HCT116 (cell line): ENCODE results near the gene RHOT1. TPM values are rescaled to one million over a fixed set of nuclear protein-coding genes. Genes with fewer than 3 reads are reported as not detected.

Source experiments
- ATAC-seq: fragments of 200-7000 bp; cut with Tn5 transposase; 2 replicates; pipeline ENCODE4 v1.9.1; 2020; ENCODE audit warnings: mild to moderate bottlenecking, moderate library complexity
- BruUV-seq: library from RNA; stranded (reverse); fragments of 400-500 nt; replicated peaks from 2 replicates; lab custom pipeline; 2021; lab: Mats Ljungman, UMichigan
- CTCF ChIA-PET: fragments of 300-600 bp; sonication (Branson Sonifier 250); formaldehyde crosslinking; loops from one replicate; lab custom pipeline; 2021; ENCODE audit warnings: antibody characterized with exemption; lab: Charles Lee
- POLR2A ChIA-PET: fragments of 300-600, 350-600 bp; sonication (Branson Sonifier 250); formaldehyde crosslinking; loops from one replicate; lab custom pipeline; 2021; ENCODE audit warnings: antibody characterized with exemption; lab: Charles Lee
- RAD21 ChIA-PET, 2 experiments: fragments of 300-600 bp; sonication (Branson Sonifier 250); formaldehyde crosslinking; loops; one replicate each; lab custom pipeline; 2023; ENCODE audit warnings: low total read pairs in 2 of 2; ENCODE audit not compliant: uncharacterized antibody in 2 of 2, unreplicated experiment in 2 of 2, low non-redundant PET in 1 of 2; lab: Charles Lee
- DNase-seq: peaks from one replicate; pipeline ENCODE4 v3.0.0-alpha.2; 2010; ENCODE audit warnings: low read depth, low spot score
- H2AFZ ChIP-seq: fragments of 200-600 bp; shearing (Covaris generic), sonication (generic); 2 replicates; pipeline ENCODE4 v1.6.1; 2017; ENCODE audit warnings: low read depth, mixed run types, mixed read lengths, antibody characterized with exemption, low read length; ENCODE audit not compliant: poor library complexity, severe bottlenecking
- H3K27ac ChIP-seq: 2 replicates; pipeline ENCODE4 v1.5.1; 2012; ENCODE audit warnings: low read depth, low read length
- H3K27me3 ChIP-seq: fragments of 200-600 bp; sonication (generic); 2 replicates; pipeline ENCODE4 v1.6.1; 2016; ENCODE audit warnings: mixed run types, low read length, mixed read lengths; ENCODE audit not compliant: insufficient read depth
- H3K36me3 ChIP-seq, 2 experiments: fragments of 200-500 bp in 1 of 2; fragments of 200-600 bp in 1 of 2; sonication (Bioruptor generic) in 1 of 2; sonication (generic) in 1 of 2; 2 replicates each; pipeline versions ENCODE4 v1.5.1 to v1.6.1; 2014 to 2016; ENCODE audit warnings: low read length in 2 of 2, inconsistent platforms in 1 of 2, mixed read lengths in 1 of 2, mixed run types in 1 of 2; ENCODE audit not compliant: insufficient read depth in 2 of 2, control insufficient read depth in 1 of 2
- H3K4me1 ChIP-seq, 2 experiments: fragments of 200-600 bp in 1 of 2; sonication (generic) in 1 of 2; 2 replicates each; pipeline versions ENCODE4 v1.5.1 to v1.6.1; 2012 to 2017; ENCODE audit warnings: low read length in 2 of 2, inconsistent platforms in 1 of 2, mild to moderate bottlenecking in 1 of 2, mixed read lengths in 1 of 2, mixed run types in 1 of 2, moderate library complexity in 1 of 2; ENCODE audit not compliant: insufficient read depth in 2 of 2, control insufficient read depth in 1 of 2
- H3K4me2 ChIP-seq: fragments of 200-600 bp; sonication (generic); 2 replicates; pipeline ENCODE4 v1.6.1; 2017; ENCODE audit warnings: mixed run types, low read length, mixed read lengths
- H3K4me3 ChIP-seq, 2 experiments: fragments of 200-600 bp in 1 of 2; sonication (generic) in 1 of 2; replicated peaks in 1 of 2; 2 replicates each; pipeline ENCODE4 v1.5.1; 2011 to 2016; ENCODE audit warnings: low read length in 2 of 2, control low read depth in 1 of 2, low read depth in 1 of 2, mild to moderate bottlenecking in 1 of 2, mixed read lengths in 1 of 2, mixed run types in 1 of 2
- H3K79me2 ChIP-seq: fragments of 200-600 bp; sonication (generic); 2 replicates; pipeline ENCODE4 v1.6.1; 2017; ENCODE audit warnings: mild to moderate bottlenecking, mixed run types, low read length, moderate library complexity, mixed read lengths; ENCODE audit not compliant: insufficient read depth
- H3K9ac ChIP-seq: fragments of 200-600 bp; sonication (generic); 2 replicates; pipeline ENCODE4 v1.6.1; 2016; ENCODE audit warnings: low read length, mixed read lengths
- H3K9me2 ChIP-seq: fragments of 200-600 bp; sonication (generic), shearing (Covaris generic); 2 replicates; pipeline ENCODE4 v1.6.1; 2017; ENCODE audit warnings: mixed run types, mild to moderate bottlenecking, moderate library complexity; ENCODE audit not compliant: insufficient read depth
- H3K9me3 ChIP-seq, 2 experiments: fragments of 200-500 bp in 1 of 2; fragments of 200-600 bp in 1 of 2; sonication (Bioruptor generic) in 1 of 2; sonication (generic) in 1 of 2; 2 replicates each; pipeline ENCODE4 v1.6.1; 2014 to 2017; ENCODE audit warnings: low read length in 2 of 2, mixed read lengths in 2 of 2, inconsistent platforms in 1 of 2, low read depth in 1 of 2, mild to moderate bottlenecking in 1 of 2, mixed run types in 1 of 2, moderate library complexity in 1 of 2; ENCODE audit not compliant: control insufficient read depth in 1 of 2, insufficient read depth in 1 of 2
- H4K20me1 ChIP-seq: fragments of 200-600 bp; sonication (generic), shearing (Covaris generic); 2 replicates; pipeline ENCODE4 v1.6.1; 2017; ENCODE audit warnings: mixed run types, mild to moderate bottlenecking, moderate library complexity; ENCODE audit not compliant: insufficient read depth
- ATF3 ChIP-seq: IDR thresholded peaks from 2 replicates; pipeline ENCODE4 v1.6.1; 2012
- CEBPB ChIP-seq: IDR thresholded peaks from 2 replicates; pipeline ENCODE4 v1.6.1; 2012; ENCODE audit warnings: low read depth
- CTCF ChIP-seq, 3 experiments: fragments of 200-600 bp in 1 of 3; sonication (generic) in 1 of 3; IDR thresholded peaks in 2 of 3; conservative IDR thresholded peaks in 1 of 3; 2 replicates each; pipeline ENCODE4 v1.5.1; 2012 to 2017; ENCODE audit warnings: low read depth in 2 of 3, low read length in 2 of 3, antibody characterized with exemption in 1 of 3, borderline replicate concordance in 1 of 3, control low read depth in 1 of 3, mild to moderate bottlenecking in 1 of 3, mixed read lengths in 1 of 3, mixed run types in 1 of 3, moderate library complexity in 1 of 3; ENCODE audit not compliant: insufficient read depth in 1 of 3
- EZH2phosphoT487 ChIP-seq: fragments of 200-600 bp; IDR thresholded peaks from 2 replicates; pipeline ENCODE4 v1.6.1; 2018; ENCODE audit warnings: antibody characterized with exemption, borderline replicate concordance
- FOSL1 ChIP-seq: IDR thresholded peaks from 2 replicates; pipeline ENCODE4 v1.6.1; 2012; ENCODE audit warnings: low read depth
- JUND ChIP-seq: IDR thresholded peaks from 2 replicates; pipeline ENCODE4 v1.6.1; 2012
- MAX ChIP-seq: IDR thresholded peaks from 2 replicates; pipeline ENCODE4 v1.6.1; 2012
- POLR2A ChIP-seq: IDR thresholded peaks from 2 replicates; pipeline ENCODE4 v1.7.0; 2011; ENCODE audit warnings: borderline replicate concordance; ENCODE audit not compliant: insufficient read depth, insufficient read length; ENCODE audit errors: extremely low read depth
- REST ChIP-seq: IDR thresholded peaks from 2 replicates; pipeline ENCODE4 v1.6.1; 2012; ENCODE audit warnings: low read depth
- SIN3A ChIP-seq: IDR thresholded peaks from 2 replicates; pipeline ENCODE4 v1.6.1; 2012; ENCODE audit warnings: low read depth
- SP1 ChIP-seq: IDR thresholded peaks from 2 replicates; pipeline ENCODE4 v1.6.1; 2012; ENCODE audit warnings: low read depth
- SRF ChIP-seq: IDR thresholded peaks from 2 replicates; pipeline ENCODE4 v1.6.1; 2012; ENCODE audit warnings: low read depth
- ZNF274 ChIP-seq: fragments of 200-500 bp; sonication (Bioruptor generic); IDR thresholded peaks from 2 replicates; pipeline ENCODE4 v1.6.1; 2014; ENCODE audit warnings: mild to moderate bottlenecking, low read depth, low read length, inconsistent platforms
- intact Hi-C: fragments of 100-400 bp; cut with micrococcal nuclease; formaldehyde crosslinking; loops from 2 replicates; pipeline ENCODE4 v1.10.0; 2022
- total RNA-seq: library from RNA; stranded (reverse); gene quantifications from one replicate; pipeline ENCODE4 v1.2.1, GENCODE V29; 2021; ENCODE audit not compliant: unreplicated experiment

RHOT1 gene
- total RNA-seq, 1 experiment from 2014 or later: 33.3 TPM

- no peak for ATAC-seq
- no TSS peak for BruUV-seq
- RAD21 ChIA-PET: no interaction called here
These were observed 29.9 kb upstream of the RHOT1 start for GRCh38 chr17:32112416-32112815.

GRCh38 chr17:32114536-32114935 is 27.8 kb upstream of the RHOT1 start:
- Histone ChIP-seq H3K4me3 (no peak overlapping the region), H2AFZ (peak overlapping the region; percentile 73), H3K9ac (no peak overlapping the region), H3K4me1 (no peaks in the 10 kb centered on the region; a peak in 1 of 4 replicates), H4K20me1 (no peaks in the 10 kb centered on the region), H3K79me2 (no peaks in the 10 kb centered on the region), H3K27ac (no peak overlapping the region), H3K9me2 (no peaks in the 10 kb centered on the region), H3K27me3 (no peaks in the 10 kb centered on the region), H3K36me3 (no peaks in the 10 kb centered on the region), H3K9me3 (no peaks in the 10 kb centered on the region), H3K4me2 (no peak overlapping the region)
- CTCF ChIA-PET: no interaction called here
- no TSS peak for BruUV-seq
- POLR2A ChIA-PET: no interaction called here
- no peak for DNase-seq
- RAD21 ChIA-PET: no interaction called here
- intact Hi-C loops: no loop called here
- ATAC-seq: no peak
- TF ChIP-seq REST: no peak
- no peak for TF ChIP-seq EZH2phosphoT487
- no peak for TF ChIP-seq JUND
- TF ChIP-seq SP1: no peak
- TF ChIP-seq FOSL1: no peak
- TF ChIP-seq MAX: no peak
- no peak for TF ChIP-seq CEBPB
- TF ChIP-seq POLR2A: no peak
- TF ChIP-seq ATF3: no peak
- TF ChIP-seq SRF: no peak
- TF ChIP-seq ZNF274: no peak
- no peak for TF ChIP-seq SIN3A

More at GRCh38 chr17:32112416-32112815, 29.9 kb upstream of the RHOT1 start:
- H3K4me1 ChIP-seq: no peaks in the 10 kb centered on the region; a peak in 1 of 4 replicates
- no peaks in the 10 kb centered on the region for H4K20me1 ChIP-seq
- H3K27ac ChIP-seq: no peak overlapping the region
- H3K9ac ChIP-seq: no peak overlapping the region
- ChIA-PET CTCF (no interaction called here), POLR2A (no interaction called here)
- H3K36me3 ChIP-seq: no peaks in the 10 kb centered on the region
- no peak overlapping the region for H3K4me3 ChIP-seq
- H3K9me3 ChIP-seq: no peaks in the 10 kb centered on the region
- no peak for DNase-seq
- H3K27me3 ChIP-seq: no peaks in the 10 kb centered on the region
- TF ChIP-seq CTCF (IDR thresholded peaks at IDR 0.05 in 2 of 3, conservative IDR thresholded peaks at IDR 0.05 in 1 of 3; ENCODE audit: borderline replicate concordance in 1 of 3, insufficient read depth in 1 of 3, low read depth in 2 of 3, low read length in 2 of 3): 0 out of 6 replicates have a peak, but pooled peaks of 1 of the 3 experiments have one; percentile 13
- no peak for TF ChIP-seq POLR2A
- no peak overlapping the region for H3K4me2 ChIP-seq
- H2AFZ ChIP-seq: no peak overlapping the region
- intact Hi-C loops: no loop called here
- no peaks in the 10 kb centered on the region for H3K79me2 ChIP-seq
- H3K9me2 ChIP-seq: no peaks in the 10 kb centered on the region
